ENCODE data around the gene FAM162A. TPM values are rescaled to one million over a fixed set of nuclear protein-coding genes. Genes with fewer than 3 reads are reported as not detected.

FAM162A gene, protein sequence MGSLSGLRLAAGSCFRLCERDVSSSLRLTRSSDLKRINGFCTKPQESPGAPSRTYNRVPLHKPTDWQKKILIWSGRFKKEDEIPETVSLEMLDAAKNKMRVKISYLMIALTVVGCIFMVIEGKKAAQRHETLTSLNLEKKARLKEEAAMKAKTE
- total RNA-seq, result 100 to 1,000 TPM in 1 of 5 donors, 10 to 100 TPM in 4; 21.0 to 137 (median 25.8) TPM
- 100 to 1,000 TPM in 1 of 3 donors, 10 to 100 TPM in 2; 69.0 to 102 (median 69.5) TPM for polyA plus RNA-seq
- long read RNA-seq, donor 1, transcript FAM162A-203 (5 exons, 3,052 nt), result major isoform, 20 of 21 reads
- long read RNA-seq, donor 1, partial matches to known transcripts, result 0 of 21 reads
- long read RNA-seq, donor 1, other reads (novel, unspliced or antisense), result 0 of 21 reads
- long read RNA-seq, donor 2, transcript FAM162A-203 (5 exons, 3,052 nt), result major isoform, 34 of 34 reads
- long read RNA-seq, donor 2, partial matches to known transcripts, result 0 of 34 reads
- long read RNA-seq, donor 2, other reads (novel, unspliced or antisense), result 0 of 34 reads
- long read RNA-seq, donor 3, transcript FAM162A-203 (5 exons, 3,052 nt), result major isoform, 34 of 38 reads
- long read RNA-seq, donor 3, partial matches to known transcripts, result 0 of 38 reads
- long read RNA-seq, donor 3, other reads (novel, unspliced or antisense), result 0 of 38 reads
- long read RNA-seq, donor 4, transcript FAM162A-203 (5 exons, 3,052 nt), result major isoform, 5 of 5 reads
- long read RNA-seq, donor 4, partial matches to known transcripts, result 0 of 5 reads
- long read RNA-seq, donor 4, other reads (novel, unspliced or antisense), result 0 of 5 reads
- long read RNA-seq, donor 5, transcript FAM162A-203 (5 exons, 3,052 nt), result major isoform, 58 of 59 reads
- long read RNA-seq, donor 5, partial matches to known transcripts, result 0 of 59 reads
- long read RNA-seq, donor 5, other reads (novel, unspliced or antisense), result 0 of 59 reads
- long read RNA-seq, donor 6, result 0 reads
- long read RNA-seq, donor 7, transcript FAM162A-203 (5 exons, 3,052 nt), result major isoform, 46 of 53 reads
- long read RNA-seq, donor 7, partial matches to known transcripts, result 5 of 53 reads
- long read RNA-seq, donor 7, other reads (novel, unspliced or antisense), result 0 of 53 reads
- long read RNA-seq, donor 8, transcript FAM162A-203 (5 exons, 3,052 nt), result major isoform, 58 of 63 reads
- long read RNA-seq, donor 8, partial matches to known transcripts, result 0 of 63 reads
- long read RNA-seq, donor 8, other reads (novel, unspliced or antisense), result 0 of 63 reads
- long read RNA-seq, donor 9, transcript FAM162A-203 (5 exons, 3,052 nt), result major isoform, 77 of 112 reads
- long read RNA-seq, donor 9, partial matches to known transcripts, result 33 of 112 reads
- long read RNA-seq, donor 9, other reads (novel, unspliced or antisense), result 0 of 112 reads
- long read RNA-seq, donor 10, transcript FAM162A-203 (5 exons, 3,052 nt), result major isoform, 20 of 20 reads
- long read RNA-seq, donor 10, partial matches to known transcripts, result 0 of 20 reads
- long read RNA-seq, donor 10, other reads (novel, unspliced or antisense), result 0 of 20 reads

DNA sequence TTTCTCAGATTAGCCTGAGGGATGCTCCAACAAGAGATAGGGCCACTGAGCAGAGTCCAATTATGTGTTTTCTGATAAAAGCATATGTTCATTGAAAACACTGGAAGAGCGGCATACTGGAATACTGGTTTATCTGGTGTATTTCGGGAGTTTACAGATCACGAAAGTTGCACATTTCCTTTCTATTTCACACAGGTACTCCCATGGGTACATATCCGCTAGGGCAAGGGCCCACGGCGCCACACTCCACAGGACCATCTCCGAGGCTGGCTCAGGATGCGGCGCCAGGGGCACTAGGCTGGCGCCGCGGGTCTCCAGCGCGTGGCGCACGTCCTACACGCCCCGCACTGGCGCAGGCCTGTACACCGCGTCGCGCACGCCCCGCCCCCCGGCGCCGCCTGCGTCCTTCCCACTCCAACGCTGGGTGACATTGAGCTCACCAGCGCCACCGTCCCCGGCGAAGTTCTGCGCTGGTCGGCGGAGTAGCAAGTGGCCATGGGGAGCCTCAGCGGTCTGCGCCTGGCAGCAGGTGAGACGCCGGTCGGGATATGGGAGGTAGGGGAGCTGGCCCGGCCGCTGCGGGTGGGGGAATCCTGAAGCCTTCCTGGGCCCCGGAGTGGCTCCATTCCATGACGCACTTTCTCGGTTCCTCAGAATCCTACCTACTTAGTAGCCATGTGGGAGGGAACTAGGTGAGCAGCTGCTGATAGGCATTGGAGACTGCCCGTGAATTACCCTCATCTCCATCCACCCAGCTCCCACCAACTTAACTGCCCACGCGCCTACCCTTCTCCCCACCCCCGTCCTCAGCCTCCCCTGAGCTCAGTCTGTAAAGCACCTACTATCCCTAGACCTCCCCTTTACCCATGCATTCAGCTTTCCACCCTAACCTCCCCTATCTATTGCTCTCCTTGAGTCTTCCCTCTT, at the start of gene FAM162A:
Gene FAM162A, plus strand, starts transcription at position 412 of the 927 bp plus-strand sequence. Its CDS starts 84 bp downstream, at position 496.
- Histone ChIP-seq H3K4me3 (peak within 1 kb of the TSS; percentile 62 to 96 (median 82)), H3K27ac (peak within 1 kb of the TSS; percentile 90 to 98 (median 92)), H3K36me3 (peaks cover 0 to 13% (median 6%) of the 10 kb centered on the region in 4 donors), H3K27me3 (no peaks in the 10 kb centered on the region), H3K9me3 (no peaks in the 10 kb centered on the region), H3K4me1 (peaks cover 11 to 51% (median 34%) of the 10 kb centered on the region in 4 donors)
- DNase-seq, result peak; percentile 96 to 99
- TF ChIP-seq POLR2A (IDR thresholded peaks at IDR 0.05) (peak in 2 of 4 donors; percentile 74 to 77), CTCF (IDR thresholded peaks at IDR 0.05) (peak in 5 of 7 experiments; percentile 17 to 53 (median 28)), POLR2AphosphoS5 (IDR thresholded peaks at IDR 0.05) (peak; percentile 90 to 99 (median 98)), EP300 (IDR thresholded peaks at IDR 0.05) (no peak)
- intact Hi-C loops (cut with DNase I; ENCODE audit: low total_unique reads), result no loop called here
- 0 to 1% (median 0%) methylated on average over 31 to 52 of the region's 52 CpGs for WGBS, 5 donors

GRCh38 chr3:122342803-122343202, 41.2 kb upstream of the FAM162A start:
- no peak for TF ChIP-seq CTCF (IDR thresholded peaks at IDR 0.05)
- no peak for TF ChIP-seq POLR2A (IDR thresholded peaks at IDR 0.05)
- TF ChIP-seq EP300 (IDR thresholded peaks at IDR 0.05), result no peak
- no peak for TF ChIP-seq POLR2AphosphoS5 (IDR thresholded peaks at IDR 0.05)
- no peak overlapping the region for H3K27ac ChIP-seq
- H3K9me3 ChIP-seq, result no peaks in the 10 kb centered on the region
- intact Hi-C loops (cut with DNase I; ENCODE audit: low total_unique reads), result no loop called here
- no peak overlapping the region for H3K4me3 ChIP-seq
- 81 to 100% (median 90%) methylated on average over 1 of the region's 1 CpG for WGBS, 5 donors
- DNase-seq, result no peak
- H3K36me3 ChIP-seq, result no peaks in the 10 kb centered on the region
- no peaks in the 10 kb centered on the region for H3K27me3 ChIP-seq
- H3K4me1 ChIP-seq, result peaks cover 0 to 4% (median 0%) of the 10 kb centered on the region in 4 donors

DNA sequence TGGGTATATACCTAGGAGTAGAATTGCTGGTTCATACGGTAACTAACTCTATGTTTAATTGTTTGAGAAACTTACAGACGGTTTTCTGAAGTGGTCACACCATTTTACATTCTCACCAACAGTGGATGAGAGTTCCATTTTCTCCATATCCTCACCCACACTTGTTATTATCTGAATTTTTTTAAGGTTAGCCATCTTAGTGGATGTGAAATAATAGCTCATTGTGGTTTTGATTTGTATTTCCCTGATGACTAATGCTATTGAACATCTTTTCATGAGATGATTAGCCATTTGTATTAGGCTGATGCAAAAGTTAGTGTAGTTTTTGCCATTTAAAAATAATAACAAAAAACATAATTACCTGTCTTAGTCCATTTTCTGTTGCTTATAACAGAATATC, 40.3 kb upstream of the FAM162A start:
- TF ChIP-seq EP300 (IDR thresholded peaks at IDR 0.05), result no peak
- TF ChIP-seq CTCF (IDR thresholded peaks at IDR 0.05), result no peak
- TF ChIP-seq POLR2A (IDR thresholded peaks at IDR 0.05), result no peak
- no peak for TF ChIP-seq POLR2AphosphoS5 (IDR thresholded peaks at IDR 0.05)
- no peak for DNase-seq
- intact Hi-C loops (cut with DNase I; ENCODE audit: low total_unique reads), result no loop called here
- H3K4me3 ChIP-seq, result no peak overlapping the region
- no peaks in the 10 kb centered on the region for H3K9me3 ChIP-seq
- no peak overlapping the region for H3K27ac ChIP-seq
- WGBS, 5 donors, result 27 to 66% (median 34%) methylated on average over 2 of the region's 2 CpGs
- no peaks in the 10 kb centered on the region for H3K27me3 ChIP-seq
- H3K36me3 ChIP-seq, result no peaks in the 10 kb centered on the region
- H3K4me1 ChIP-seq, result peaks cover 0 to 4% (median 0%) of the 10 kb centered on the region in 4 donors
